ENCODE measurements around the gene GRAMD4. TPM values are rescaled to one million over a fixed set of nuclear protein-coding genes. Genes with fewer than 3 reads are reported as not detected.

The GRAMD4 gene
- total and polyA plus RNA-seq, 3 donors from 2014 or later, result 20.8 to 81.5 (median 61.2) TPM

GRCh38 chr22:46696229-46696518 lies 76.0 kb downstream of the GRAMD4 start:
- Histone ChIP-seq H3K4me1 (no peaks in the 10 kb centered on the region), H3K4me3 (no peak overlapping the region), H3K36me3 (ENCODE audit: low read depth, missing control alignments) (no peaks in the 10 kb centered on the region), H3K27ac (no peak overlapping the region), H3K27me3 (no peaks in the 10 kb centered on the region), H3K9me3 (no peaks in the 10 kb centered on the region)
- intact Hi-C loops (cut with DNase I; ENCODE audit: low total_unique reads), result no loop called here
- DNase-seq, result no peak
- no peak for TF ChIP-seq CTCF (IDR thresholded peaks at IDR 0.05)
- 87 to 88% methylated on average over 3 to 11 of the region's 11 CpGs for WGBS, 2 donors

- Histone ChIP-seq H3K36me3 (ENCODE audit: low read depth, missing control alignments) (no peaks in the 10 kb centered on the region), H3K27me3 (no peaks in the 10 kb centered on the region), H3K4me3 (no peak overlapping the region), H3K9me3 (no peaks in the 10 kb centered on the region), H3K27ac (no peak overlapping the region), H3K4me1 (no peaks in the 10 kb centered on the region)
- DNase-seq, result no peak
- intact Hi-C loops (cut with DNase I; ENCODE audit: low total_unique reads), result no loop called here
- WGBS, 2 donors, result 94 to 98% methylated on average over 7 to 10 of the region's 10 CpGs
- TF ChIP-seq POLR2A (IDR thresholded peaks at IDR 0.05), result no peak
- no peak for TF ChIP-seq CTCF (IDR thresholded peaks at IDR 0.05)
Measured at GRCh38 chr22:46696614-46697013, 76.4 kb downstream of the GRAMD4 start.

GRCh38 chr22:46697811-46698515 lies 77.8 kb downstream of the GRAMD4 start:
- no peak for DNase-seq
- H3K4me3 ChIP-seq, result no peak overlapping the region
- 94 to 97% methylated on average over 10 to 24 of the region's 24 CpGs for WGBS, 2 donors
- intact Hi-C loops (cut with DNase I; ENCODE audit: low total_unique reads), result no loop called here
- H3K36me3 ChIP-seq (ENCODE audit: low read depth, missing control alignments), result no peaks in the 10 kb centered on the region
- no peaks in the 10 kb centered on the region for H3K27me3 ChIP-seq
- no peak overlapping the region for H3K27ac ChIP-seq
- no peaks in the 10 kb centered on the region for H3K4me1 ChIP-seq
- H3K9me3 ChIP-seq, result no peaks in the 10 kb centered on the region
- TF ChIP-seq POLR2A (IDR thresholded peaks at IDR 0.05), result no peak
- no peak for TF ChIP-seq CTCF (IDR thresholded peaks at IDR 0.05)

- intact Hi-C loops (cut with DNase I; ENCODE audit: low total_unique reads), result no loop called here
- Histone ChIP-seq H3K9me3 (no peaks in the 10 kb centered on the region), H3K4me3 (no peak overlapping the region), H3K27me3 (no peaks in the 10 kb centered on the region), H3K4me1 (no peaks in the 10 kb centered on the region), H3K27ac (no peak overlapping the region), H3K36me3 (ENCODE audit: low read depth, missing control alignments) (no peaks in the 10 kb centered on the region)
- 91 to 96% methylated on average over 17 of the region's 17 CpGs for WGBS, 2 donors
- TF ChIP-seq CTCF (IDR thresholded peaks at IDR 0.05) (no peak), POLR2A (IDR thresholded peaks at IDR 0.05) (no peak)
- no peak for DNase-seq
Measured at GRCh38 chr22:46699091-46699490, 78.9 kb downstream of the GRAMD4 start.

- no peaks in the 10 kb centered on the region for H3K27me3 ChIP-seq
- 91 to 93% methylated on average over 32 to 33 of the region's 33 CpGs for WGBS, 2 donors
- intact Hi-C loops (cut with DNase I; ENCODE audit: low total_unique reads), result no loop called here
- no peak for DNase-seq
- H3K4me3 ChIP-seq, result peak overlapping the region in 1 of 2 donors; percentile 29
- H3K9me3 ChIP-seq, result no peaks in the 10 kb centered on the region
- H3K4me1 ChIP-seq, result no peaks in the 10 kb centered on the region
- no peaks in the 10 kb centered on the region for H3K36me3 ChIP-seq (ENCODE audit: low read depth, missing control alignments)
- no peak for TF ChIP-seq CTCF (IDR thresholded peaks at IDR 0.05)
- TF ChIP-seq POLR2A (IDR thresholded peaks at IDR 0.05), result no peak
- no peak overlapping the region for H3K27ac ChIP-seq
Measured at GRCh38 chr22:46701262-46701661, 81.1 kb downstream of the GRAMD4 start.

Data from testis (tissue), 3 donors.